ENCODE data around the gene SLC6A17. TPM values are rescaled to one million over a fixed set of nuclear protein-coding genes. Genes with fewer than 3 reads are reported as not detected.

SLC6A17 gene
- total RNA-seq, 1 experiment from 2014 or later: 0.17 TPM

- no peak overlapping the region for H2AK5ac ChIP-seq (ENCODE audit: insufficient read length, low read length)
- H4K20me1 ChIP-seq (ENCODE audit: control insufficient read depth, insufficient read depth, insufficient read length): no peaks in the 10 kb centered on the region
- Mint-ChIP-seq H3K4me3 (peak overlapping the region; percentile 57 to 80), H3K27ac (no peak overlapping the region; a peak in 2 of 7 replicates), H3K9me3 (no peaks in the 10 kb centered on the region; a peak in 2 of 5 replicates), H3K36me3 (ENCODE audit: insufficient read depth in 1 of 3, low read depth in 3 of 3) (peaks cover 0 to 2% (median 0%) of the 10 kb centered on the region in 3 experiments; a peak in 3 of 7 replicates), H3K27me3 (ENCODE audit: low read depth) (peaks cover 44% of the 10 kb centered on the region), H3K4me1 (peaks cover 29 to 40% of the 10 kb centered on the region in 2 experiments)
- peaks cover 19% of the 10 kb centered on the region for H3K23me2 ChIP-seq (ENCODE audit: insufficient read length, low read depth, low read length, poor library complexity, severe bottlenecking)
- H3K9me3 ChIP-seq (ENCODE audit: control insufficient read depth, low read depth, low read length): no peaks in the 10 kb centered on the region
- H3K79me1 ChIP-seq (ENCODE audit: insufficient read depth, low read depth, low read length, poor library complexity, severe bottlenecking): no peaks in the 10 kb centered on the region
- no peak overlapping the region for H4K8ac ChIP-seq (replicated peaks; ENCODE audit: insufficient read length, low read depth, low read length)
- no peak overlapping the region for H3K4ac ChIP-seq (ENCODE audit: low read depth, low read length)
- H2BK12ac ChIP-seq (ENCODE audit: insufficient read length, low read depth, low read length): no peak overlapping the region
- H3T11ph ChIP-seq (ENCODE audit: low read length): no peak overlapping the region
- H3K18ac ChIP-seq (ENCODE audit: insufficient read length, low read depth, low read length): no peak overlapping the region
- no peak for TF ChIP-seq CTCF (conservative IDR thresholded peaks at IDR 0.05)
- no peak overlapping the region for H3K9ac ChIP-seq (ENCODE audit: extremely low read depth, insufficient read length, low read length)
- no peak overlapping the region for H3K27ac ChIP-seq (ENCODE audit: insufficient read length, low read depth, low read length)
- peak overlapping the region; percentile 77 for H3K4me2 ChIP-seq (ENCODE audit: insufficient read depth, insufficient read length, low read length)
- no peak overlapping the region for H3K14ac ChIP-seq (ENCODE audit: insufficient read depth, low read length)
- H3K4me1 ChIP-seq (ENCODE audit: insufficient read depth, low read length): peaks cover 3% of the 10 kb centered on the region; the same call in 1 of the 2 replicates
- peak; percentile 34 for DNase-seq
- WGBS (ENCODE audit: extremely low coverage, insufficient read length, low lambda C conversion rate): no CpG with 5 or more reads among the region's 20 CpGs
- no peak overlapping the region for H2BK120ac ChIP-seq (ENCODE audit: low read depth, low read length, poor library complexity, severe bottlenecking)
- no peak overlapping the region for H4K5ac ChIP-seq (ENCODE audit: insufficient read length, low read depth, low read length)
- H3K56ac ChIP-seq (ENCODE audit: insufficient read length, low read depth, low read length): no peak overlapping the region
- H3K79me2 ChIP-seq (ENCODE audit: insufficient read depth, low read length): no peaks in the 10 kb centered on the region
- no peak overlapping the region for H2BK5ac ChIP-seq (ENCODE audit: insufficient read length, low read length)
- no peak overlapping the region for H4K91ac ChIP-seq (ENCODE audit: insufficient read length, low read depth, low read length)
- no peak overlapping the region for H3K23ac ChIP-seq (ENCODE audit: insufficient read length, low read depth, low read length)
- H2BK20ac ChIP-seq (ENCODE audit: low read depth, low read length, poor library complexity, severe bottlenecking): no peak overlapping the region
- H3K27me3 ChIP-seq (ENCODE audit: insufficient read depth, low read length): peaks cover 9% of the 10 kb centered on the region
- no peak overlapping the region for H2BK15ac ChIP-seq (ENCODE audit: low read depth, low read length)
- H2AFZ ChIP-seq (ENCODE audit: low read length): no peak overlapping the region
Measured at GRCh38 chr1:110212169-110213142, 62.2 kb downstream of the SLC6A17 start.

Measured in H9 (cell line).